Neural crest cell (in vitro differentiated cells): Measurements from ENCODE around the gene ARHGEF4. TPM values are rescaled to one million over a fixed set of nuclear protein-coding genes. Genes with fewer than 3 reads are reported as not detected.

Source experiments
- DNase-seq: peaks from one replicate; pipeline ENCODE4 v3.0.0; 2021; ENCODE audit warnings: low read depth, mixed read lengths, low spot score
- H3K27ac Mint-ChIP-seq: one replicate; pipeline ENCODE4 v1.8.0; 2021; ENCODE audit warnings: mild to moderate bottlenecking, mixed read lengths; ENCODE audit not compliant: unreplicated experiment
- H3K27me3 Mint-ChIP-seq: 2 replicates; pipeline ENCODE4 v1.8.0; 2021; ENCODE audit warnings: low read depth, mild to moderate bottlenecking, mixed read lengths
- H3K36me3 Mint-ChIP-seq: 2 replicates; pipeline ENCODE4 v1.8.0; 2021; ENCODE audit warnings: low read depth, mild to moderate bottlenecking, mixed read lengths
- H3K4me1 Mint-ChIP-seq: 2 replicates; pipeline ENCODE4 v1.8.0; 2021; ENCODE audit warnings: mixed read lengths
- H3K4me3 Mint-ChIP-seq: one replicate; pipeline ENCODE4 v1.8.0; 2021; ENCODE audit warnings: mild to moderate bottlenecking, mixed read lengths
- H3K9me3 Mint-ChIP-seq: 2 replicates; pipeline ENCODE4 v1.8.0; 2021; ENCODE audit warnings: mixed read lengths
- CTCF ChIP-seq: fragments of 200-600 bp; sonication (generic); conservative IDR thresholded peaks from 2 replicates; pipeline ENCODE4 v1.5.0; 2021; ENCODE audit warnings: antibody characterized with exemption, mild to moderate bottlenecking
- total RNA-seq: library from RNA; stranded (reverse); gene quantifications from 2 replicates; pipeline ENCODE4 v1.2.1, GENCODE V29; 2021

Gene ARHGEF4
- total RNA-seq, 1 donor from 2014 or later = 22.1 TPM

GRCh38 chr2:131006561-131006960, 169.8 kb downstream of the ARHGEF4 start:
- Mint-ChIP-seq H3K4me1 (peaks cover 2% of the 10 kb centered on the region), H3K36me3 (no peaks in the 10 kb centered on the region), H3K27ac (no peak overlapping the region), H3K9me3 (no peaks in the 10 kb centered on the region), H3K4me3 (no peak overlapping the region), H3K27me3 (peaks cover under 1% of the 10 kb centered on the region)
- TF ChIP-seq CTCF = no peak
- DNase-seq = no peak

- no peaks in the 10 kb centered on the region for H3K36me3 Mint-ChIP-seq
Observed at GRCh38 chr2:131008967-131009366, 172.3 kb downstream of the ARHGEF4 start.

GRCh38 chr2:131009713-131010475, 173.2 kb downstream of the ARHGEF4 start:
- H3K4me3 Mint-ChIP-seq = no peak overlapping the region
- peaks cover 2% of the 10 kb centered on the region for H3K27me3 Mint-ChIP-seq
- no peak for TF ChIP-seq CTCF
- H3K4me1 Mint-ChIP-seq = peaks cover 7% of the 10 kb centered on the region
- H3K9me3 Mint-ChIP-seq = no peaks in the 10 kb centered on the region
- H3K27ac Mint-ChIP-seq = no peak overlapping the region
- no peaks in the 10 kb centered on the region for H3K36me3 Mint-ChIP-seq
- no peak for DNase-seq

More at GRCh38 chr2:131008967-131009366, 172.3 kb downstream of the ARHGEF4 start:
- Mint-ChIP-seq H3K4me3 (no peak overlapping the region), H3K27ac (no peak overlapping the region), H3K9me3 (no peaks in the 10 kb centered on the region), H3K27me3 (peaks cover 2% of the 10 kb centered on the region), H3K4me1 (peaks cover 7% of the 10 kb centered on the region)
- TF ChIP-seq CTCF = no peak
- DNase-seq = no peak

GRCh38 chr2:131010566-131010965, 173.9 kb downstream of the ARHGEF4 start:
- Mint-ChIP-seq H3K27ac (no peak overlapping the region), H3K27me3 (peaks cover 2% of the 10 kb centered on the region), H3K4me3 (no peak overlapping the region), H3K4me1 (peaks cover 7% of the 10 kb centered on the region), H3K9me3 (no peaks in the 10 kb centered on the region), H3K36me3 (no peaks in the 10 kb centered on the region)
- no peak for TF ChIP-seq CTCF
- no peak for DNase-seq

- Mint-ChIP-seq H3K4me1 (peaks cover 7% of the 10 kb centered on the region), H3K9me3 (no peaks in the 10 kb centered on the region), H3K27ac (no peak overlapping the region), H3K36me3 (no peaks in the 10 kb centered on the region), H3K4me3 (no peak overlapping the region), H3K27me3 (peaks cover 5% of the 10 kb centered on the region)
- no peak for TF ChIP-seq CTCF
- no peak for DNase-seq
Observed at GRCh38 chr2:131011486-131011885, 174.8 kb downstream of the ARHGEF4 start.
